GM18867 (cell line): Measurements from ENCODE around the gene TAGAP.
"Not testable (repeated sequence)": the region's sequence is repeated elsewhere in the genome, so short reads cannot be mapped to it uniquely, and the experiment has no call there.

Experiments
- ATAC-seq: cut with Tn5 transposase; IDR thresholded peaks from one replicate; pipeline ENCODE4 v1.9.1; 2021; ENCODE audit warnings: mild to moderate bottlenecking, moderate library complexity; ENCODE audit not compliant: unreplicated experiment

Gene TAGAP

GRCh38 chr6:159017757-159018559 lies 26.8 kb downstream of the TAGAP start:
- no peak for ATAC-seq

- no peak for ATAC-seq
Observed at GRCh38 chr6:159014406-159014805, 30.4 kb downstream of the TAGAP start.

GRCh38 chr6:159013229-159013628 lies 31.6 kb downstream of the TAGAP start:
- ATAC-seq: no peak

GRCh38 chr6:159012201-159012600 lies 32.6 kb downstream of the TAGAP start:
- ATAC-seq: no peak

- ATAC-seq: not testable (repeated sequence)
Observed at GRCh38 chr6:159010037-159010612, 34.7 kb downstream of the TAGAP start.

GRCh38 chr6:159008656-159009288 lies 36.0 kb downstream of the TAGAP start:
- peak; percentile 80 for ATAC-seq

GRCh38 chr6:159007510-159007909 lies 37.3 kb downstream of the TAGAP start:
- no peak for ATAC-seq

GRCh38 chr6:159005436-159005835 lies 39.4 kb downstream of the TAGAP start:
- no peak for ATAC-seq

- ATAC-seq: no peak
Observed at GRCh38 chr6:159004592-159004991, 40.2 kb downstream of the TAGAP start.

- no peak for ATAC-seq
Observed at GRCh38 chr6:159002432-159003155, 42.2 kb downstream of the TAGAP start.

GRCh38 chr6:158999666-159000403 lies 45.0 kb downstream of the TAGAP start, which contains the start of gene RSPH3:
Gene RSPH3, minus strand, starts transcription at chr6:159000202. Its CDS starts 652 bp downstream, at chr6:158999550.
- peak; percentile 92 for ATAC-seq

GRCh38 chr6:158999154-158999665 lies 45.6 kb downstream of the TAGAP start:
- peak; percentile 37 for ATAC-seq

GRCh38 chr6:158996856-158997255 lies 47.9 kb downstream of the TAGAP start:
- no peak for ATAC-seq

GRCh38 chr6:158993639-158994038 lies 51.2 kb downstream of the TAGAP start:
- no peak for ATAC-seq

- no peak for ATAC-seq
Observed at GRCh38 chr6:158991017-158991723, 53.6 kb downstream of the TAGAP start.

GRCh38 chr6:158989711-158990110 lies 55.1 kb downstream of the TAGAP start:
- not testable (repeated sequence) for ATAC-seq

GRCh38 chr6:158988477-158988876 lies 56.3 kb downstream of the TAGAP start:
- no peak for ATAC-seq

- no peak for ATAC-seq
Observed at GRCh38 chr6:158987657-158988056, 57.1 kb downstream of the TAGAP start.
